Measurements from ENCODE around the gene KIF2C. TPM values are rescaled to one million over a fixed set of nuclear protein-coding genes. Genes with fewer than 3 reads are reported as not detected.

Gene KIF2C
- total RNA-seq, 1 donor from 2014 or later: 28.7 TPM

GRCh38 chr1:44786138-44786840 lies 46.7 kb downstream of the KIF2C start:
- peaks cover 18% of the 10 kb centered on the region for H3K4me1 Mint-ChIP-seq (ENCODE audit: low read depth)
- peaks cover 4% of the 10 kb centered on the region for H3K27me3 Mint-ChIP-seq
- peaks cover 4% of the 10 kb centered on the region for H3K36me3 Mint-ChIP-seq (ENCODE audit: insufficient read depth)
- H3K27ac Mint-ChIP-seq: peak overlapping the region; percentile 94
- peak; percentile 98 for TF ChIP-seq CTCF (IDR thresholded peaks at IDR 0.05; ENCODE audit: unreplicated experiment)
- no peaks in the 10 kb centered on the region for H3K9me3 Mint-ChIP-seq (ENCODE audit: low read depth)
- DNase-seq (ENCODE audit: low spot score, unreplicated experiment): peak; percentile 82
- peak overlapping the region; percentile 62 for H3K4me3 Mint-ChIP-seq (ENCODE audit: low read depth)

- TF ChIP-seq CTCF (IDR thresholded peaks at IDR 0.05; ENCODE audit: unreplicated experiment): no peak
- H3K9me3 Mint-ChIP-seq (ENCODE audit: low read depth): no peaks in the 10 kb centered on the region
- peak overlapping the region; percentile 62 for H3K4me3 Mint-ChIP-seq (ENCODE audit: low read depth)
- H3K36me3 Mint-ChIP-seq (ENCODE audit: insufficient read depth): no peaks in the 10 kb centered on the region
- H3K27me3 Mint-ChIP-seq: peaks cover 4% of the 10 kb centered on the region
- H3K27ac Mint-ChIP-seq: peak overlapping the region; percentile 94
- peaks cover 22% of the 10 kb centered on the region for H3K4me1 Mint-ChIP-seq (ENCODE audit: low read depth)
- DNase-seq (ENCODE audit: low spot score, unreplicated experiment): no peak
Observed at GRCh38 chr1:44786841-44787426, 47.3 kb downstream of the KIF2C start.

GRCh38 chr1:44787506-44787905 lies 47.9 kb downstream of the KIF2C start:
- Mint-ChIP-seq H3K27ac (no peak overlapping the region), H3K4me3 (ENCODE audit: low read depth) (no peak overlapping the region), H3K4me1 (ENCODE audit: low read depth) (peaks cover 22% of the 10 kb centered on the region), H3K36me3 (ENCODE audit: insufficient read depth) (no peaks in the 10 kb centered on the region), H3K9me3 (ENCODE audit: low read depth) (no peaks in the 10 kb centered on the region), H3K27me3 (peaks cover 4% of the 10 kb centered on the region)
- DNase-seq (ENCODE audit: low spot score, unreplicated experiment): no peak
- TF ChIP-seq CTCF (IDR thresholded peaks at IDR 0.05; ENCODE audit: unreplicated experiment): no peak

- H3K4me3 Mint-ChIP-seq (ENCODE audit: low read depth): no peak within 1 kb of the TSS
- no peaks in the 10 kb centered on the region for H3K9me3 Mint-ChIP-seq (ENCODE audit: low read depth)
- H3K27ac Mint-ChIP-seq: no peak within 1 kb of the TSS
- no peak for TF ChIP-seq CTCF (IDR thresholded peaks at IDR 0.05; ENCODE audit: unreplicated experiment)
- peaks cover 22% of the 10 kb centered on the region for H3K4me1 Mint-ChIP-seq (ENCODE audit: low read depth)
- no peak for DNase-seq (ENCODE audit: low spot score, unreplicated experiment)
- H3K27me3 Mint-ChIP-seq: peaks cover 4% of the 10 kb centered on the region
- no peaks in the 10 kb centered on the region for H3K36me3 Mint-ChIP-seq (ENCODE audit: insufficient read depth)
Observed at GRCh38 chr1:44788120-44788860, 48.7 kb downstream of the KIF2C start, which contains the start of gene BEST4. Gene BEST4 (minus strand): TSS chr1:44788170. CDS start chr1:44787705, 465 bp downstream.

Measured in progenitor cell of endocrine pancreas (in vitro differentiated cells).